ENCODE data around the gene COLEC11. TPM values are rescaled to one million over a fixed set of nuclear protein-coding genes. Genes with fewer than 3 reads are reported as not detected.

The COLEC11 gene
- total and polyA plus RNA-seq, 2 of the 13 experiments (the other 11 are each of a cell fraction or from before 2014, with no cell fraction given): 1.5 to 3.0 TPM

GRCh38 chr2:3558205-3559014, 36.5 kb upstream of the COLEC11 start, which contains the start of gene RNASEH1 (continued):
- TF ChIP-seq MIXL1 (CRISPR knock-in tag; IDR thresholded peaks at IDR 0.05) (0 out of 2 replicates have a peak, but pooled peaks have one; percentile 37), CERS6 (CRISPR knock-in tag; IDR thresholded peaks at IDR 0.05) (peak; percentile 86; the same call in 1 of the 2 replicates), ZBTB40 (IDR thresholded peaks at IDR 0.05) (no peak), ZBTB40 (CRISPR knock-in tag; IDR thresholded peaks at IDR 0.05) (peak; percentile 94), ZNF337 (CRISPR knock-in tag; IDR thresholded peaks at IDR 0.05; ENCODE audit: borderline replicate concordance, low read depth) (peak; percentile 97), ZNF772 (CRISPR knock-in tag; IDR thresholded peaks at IDR 0.05) (peak; percentile 87), CHD2 (IDR thresholded peaks at IDR 0.05; ENCODE audit: low read depth, low read length) (peak; percentile 13; the same call in 1 of the 2 replicates), ZNF572 (CRISPR knock-in tag; IDR thresholded peaks at IDR 0.05) (0 out of 2 replicates have a peak, but pooled peaks have one; percentile 76), ZNF17 (CRISPR knock-in tag; IDR thresholded peaks at IDR 0.05) (no peak), HES4 (CRISPR knock-in tag; IDR thresholded peaks at IDR 0.05; ENCODE audit: borderline replicate concordance) (peak; percentile 89), ZNF75D (CRISPR knock-in tag; IDR thresholded peaks at IDR 0.05; ENCODE audit: borderline replicate concordance) (no peak), PCBP2 (optimal IDR thresholded peaks at IDR 0.05; ENCODE audit: low read depth, low read length, poor library complexity, severe bottlenecking) (no peak), GABPA (IDR thresholded peaks at IDR 0.05; ENCODE audit: low read depth, low read length) (peak; percentile 87), GABPA (CRISPR knock-in tag; IDR thresholded peaks at IDR 0.05; ENCODE audit: low read depth) (peak; percentile 94), ZNF556 (CRISPR knock-in tag; IDR thresholded peaks at IDR 0.05; ENCODE audit: borderline replicate concordance) (peak; percentile 96), ZKSCAN8 (CRISPR knock-in tag; IDR thresholded peaks at IDR 0.05; ENCODE audit: borderline replicate concordance) (peak; percentile 21; the same call in 1 of the 2 replicates), PPARG (CRISPR knock-in tag; conservative IDR thresholded peaks at IDR 0.05) (peak; percentile 54; the same call in 1 of the 2 replicates), ZNF33A (CRISPR knock-in tag; IDR thresholded peaks at IDR 0.05; ENCODE audit: borderline replicate concordance) (0 out of 2 replicates have a peak, but pooled peaks have one; percentile 18), ZNF282 (IDR thresholded peaks at IDR 0.05; ENCODE audit: partially characterized antibody) (no peak), ZNF367 (CRISPR knock-in tag; IDR thresholded peaks at IDR 0.05; ENCODE audit: borderline replicate concordance) (peak; percentile 61; the same call in 1 of the 2 replicates), AGO1 (IDR thresholded peaks at IDR 0.05; ENCODE audit: low read depth, low read length, poor library complexity, severe bottlenecking) (peak; percentile 70)
